ENCODE measurements around the gene SENP8.
"Not testable (repeated sequence)": the region's sequence is repeated elsewhere in the genome, so short reads cannot be mapped to it uniquely, and the experiment has no call there.

The SENP8 gene

GRCh38 chr15:72092006-72092405, 26.2 kb upstream of the SENP8 start:
- ATAC-seq (ENCODE audit: low read depth) (no peak), DNase-seq (ENCODE audit: low spot score) (no peak)
- Histone ChIP-seq H3K27ac (ENCODE audit: poor library complexity, severe bottlenecking) (no peak overlapping the region), H3K4me3 (ENCODE audit: severe bottlenecking) (no peak overlapping the region), H3K4me1 (ENCODE audit: insufficient read depth, poor library complexity, severe bottlenecking) (no peaks in the 10 kb centered on the region), H3K27me3 (ENCODE audit: insufficient read depth, poor library complexity, severe bottlenecking) (no peaks in the 10 kb centered on the region), H3K36me3 (ENCODE audit: low read depth) (peaks cover 15% of the 10 kb centered on the region), H3K9me3 (ENCODE audit: severe bottlenecking) (no peaks in the 10 kb centered on the region)
- no peak for TF ChIP-seq CTCF (IDR thresholded peaks at IDR 0.05; ENCODE audit: poor library complexity, severe bottlenecking)

GRCh38 chr15:72092691-72093090, 25.5 kb upstream of the SENP8 start:
- DNase-seq (ENCODE audit: low spot score) (no peak), ATAC-seq (ENCODE audit: low read depth) (no peak)
- no peaks in the 10 kb centered on the region for H3K9me3 ChIP-seq (ENCODE audit: severe bottlenecking)
- H3K36me3 ChIP-seq (ENCODE audit: low read depth): peaks cover 15% of the 10 kb centered on the region
- H3K27ac ChIP-seq (ENCODE audit: poor library complexity, severe bottlenecking): no peak overlapping the region
- no peaks in the 10 kb centered on the region for H3K27me3 ChIP-seq (ENCODE audit: insufficient read depth, poor library complexity, severe bottlenecking)
- H3K4me1 ChIP-seq (ENCODE audit: insufficient read depth, poor library complexity, severe bottlenecking): no peaks in the 10 kb centered on the region
- H3K4me3 ChIP-seq (ENCODE audit: severe bottlenecking): no peak overlapping the region
- TF ChIP-seq CTCF (IDR thresholded peaks at IDR 0.05; ENCODE audit: poor library complexity, severe bottlenecking): no peak

- Histone ChIP-seq H3K27ac (ENCODE audit: poor library complexity, severe bottlenecking) (no peak overlapping the region), H3K4me3 (ENCODE audit: severe bottlenecking) (no peak overlapping the region), H3K27me3 (ENCODE audit: insufficient read depth, poor library complexity, severe bottlenecking) (no peaks in the 10 kb centered on the region), H3K4me1 (ENCODE audit: insufficient read depth, poor library complexity, severe bottlenecking) (no peaks in the 10 kb centered on the region), H3K9me3 (ENCODE audit: severe bottlenecking) (no peaks in the 10 kb centered on the region), H3K36me3 (ENCODE audit: low read depth) (peaks cover 7% of the 10 kb centered on the region; the same call in 1 of the 2 replicates)
- DNase-seq (ENCODE audit: low spot score) (no peak), ATAC-seq (ENCODE audit: low read depth) (no peak)
- TF ChIP-seq CTCF (IDR thresholded peaks at IDR 0.05; ENCODE audit: poor library complexity, severe bottlenecking): no peak
Observed at GRCh38 chr15:72096796-72097195, 21.4 kb upstream of the SENP8 start.

- DNase-seq (ENCODE audit: low spot score) (no peak), ATAC-seq (ENCODE audit: low read depth) (no peak)
- H3K27me3 ChIP-seq (ENCODE audit: insufficient read depth, poor library complexity, severe bottlenecking): no peaks in the 10 kb centered on the region
- no peak overlapping the region for H3K4me3 ChIP-seq (ENCODE audit: severe bottlenecking)
- no peaks in the 10 kb centered on the region for H3K4me1 ChIP-seq (ENCODE audit: insufficient read depth, poor library complexity, severe bottlenecking)
- no peaks in the 10 kb centered on the region for H3K9me3 ChIP-seq (ENCODE audit: severe bottlenecking)
- peaks cover 3% of the 10 kb centered on the region; the same call in 1 of the 2 replicates for H3K36me3 ChIP-seq (ENCODE audit: low read depth)
- H3K27ac ChIP-seq (ENCODE audit: poor library complexity, severe bottlenecking): no peak overlapping the region
- no peak for TF ChIP-seq CTCF (IDR thresholded peaks at IDR 0.05; ENCODE audit: poor library complexity, severe bottlenecking)
Observed at GRCh38 chr15:72098040-72098439, 20.2 kb upstream of the SENP8 start.

- Histone ChIP-seq H3K4me1 (ENCODE audit: insufficient read depth, poor library complexity, severe bottlenecking) (no peaks in the 10 kb centered on the region), H3K27ac (ENCODE audit: poor library complexity, severe bottlenecking) (no peak overlapping the region), H3K4me3 (ENCODE audit: severe bottlenecking) (no peak overlapping the region), H3K27me3 (ENCODE audit: insufficient read depth, poor library complexity, severe bottlenecking) (no peaks in the 10 kb centered on the region), H3K36me3 (ENCODE audit: low read depth) (peaks cover 2% of the 10 kb centered on the region; the same call in 1 of the 2 replicates), H3K9me3 (ENCODE audit: severe bottlenecking) (no peaks in the 10 kb centered on the region)
- TF ChIP-seq CTCF (IDR thresholded peaks at IDR 0.05; ENCODE audit: poor library complexity, severe bottlenecking): no peak
- DNase-seq (ENCODE audit: low spot score) (no peak), ATAC-seq (ENCODE audit: low read depth) (no peak)
Observed at GRCh38 chr15:72099155-72099554, 19.0 kb upstream of the SENP8 start.

- H3K27ac ChIP-seq (ENCODE audit: poor library complexity, severe bottlenecking); H3K9me3 ChIP-seq (ENCODE audit: severe bottlenecking); ATAC-seq (ENCODE audit: low read depth); H3K36me3 ChIP-seq (ENCODE audit: low read depth); H3K27me3 ChIP-seq (ENCODE audit: insufficient read depth, poor library complexity, severe bottlenecking); H3K4me3 ChIP-seq (ENCODE audit: severe bottlenecking); DNase-seq (ENCODE audit: low spot score); H3K4me1 ChIP-seq (ENCODE audit: insufficient read depth, poor library complexity, severe bottlenecking): not testable (repeated sequence)
Observed at GRCh38 chr15:72100551-72100950, 17.7 kb upstream of the SENP8 start.

Data from RWPE2 (cell line).